MM.1S (cell line): ENCODE measurements around the gene FAM20C.

Source experiments
- DNase-seq: peaks from one replicate; pipeline ENCODE4 v3.0.0-alpha.2; 2015
- H2AFZ ChIP-seq: fragments of 300-600 bp; sonication (generic); 2 replicates; pipeline ENCODE4 v1.6.0; 2016; ENCODE audit warnings: antibody characterized with exemption, low read length
- H3F3A ChIP-seq: fragments of 300-600 bp; sonication (generic); 2 replicates; pipeline ENCODE4 v1.6.1; 2016; ENCODE audit warnings: mild to moderate bottlenecking, antibody characterized with exemption, low read length, moderate library complexity, mixed read lengths; ENCODE audit not compliant: insufficient read depth
- H3K27ac ChIP-seq: fragments of 300-600 bp; sonication (generic); 2 replicates; pipeline ENCODE4 v1.5.1; 2016; ENCODE audit warnings: mild to moderate bottlenecking, low read length
- H3K27me3 ChIP-seq: fragments of 300-600 bp; sonication (generic); replicated peaks from 2 replicates; pipeline ENCODE4 v1.6.0; 2016; ENCODE audit warnings: low read length; ENCODE audit not compliant: insufficient read depth
- H3K36me3 ChIP-seq: fragments of 300-600 bp; sonication (generic); replicated peaks from 2 replicates; pipeline ENCODE4 v1.6.1; 2016; ENCODE audit warnings: mild to moderate bottlenecking, low read length, mixed read lengths; ENCODE audit not compliant: insufficient read depth
- H3K4me1 ChIP-seq: fragments of 300-600 bp; sonication (generic); 2 replicates; pipeline ENCODE4 v1.6.1; 2016; ENCODE audit warnings: low read length, mixed read lengths
- H3K4me2 ChIP-seq: fragments of 300-600 bp; sonication (generic); 2 replicates; pipeline ENCODE4 v1.6.0; 2016; ENCODE audit warnings: low read depth, low read length
- H3K4me3 ChIP-seq: fragments of 300-600 bp; sonication (generic); 2 replicates; pipeline ENCODE4 v1.5.1; 2016; ENCODE audit warnings: low read length, mixed read lengths
- H3K79me2 ChIP-seq: fragments of 300-600 bp; sonication (generic); 2 replicates; pipeline ENCODE4 v1.6.1; 2016; ENCODE audit warnings: mixed run types, low read length, mixed read lengths
- H3K9ac ChIP-seq: fragments of 300-600 bp; sonication (generic); 2 replicates; pipeline ENCODE4 v1.6.1; 2016; ENCODE audit warnings: low read length, mixed read lengths
- H3K9me2 ChIP-seq: fragments of 300-600 bp; sonication (generic); replicated peaks from 2 replicates; pipeline ENCODE4 v1.6.1; 2016; ENCODE audit warnings: mild to moderate bottlenecking, low read length, mixed read lengths; ENCODE audit not compliant: insufficient read depth
- H3K9me3 ChIP-seq: fragments of 300-600 bp; sonication (generic); replicated peaks from 2 replicates; pipeline ENCODE4 v1.6.1; 2016; ENCODE audit warnings: mild to moderate bottlenecking, low read length, mixed read lengths; ENCODE audit not compliant: insufficient read depth
- H4K20me1 ChIP-seq: fragments of 300-600 bp; sonication (generic); 2 replicates; pipeline ENCODE4 v1.6.1; 2016; ENCODE audit warnings: mild to moderate bottlenecking, low read length, moderate library complexity, mixed read lengths; ENCODE audit not compliant: insufficient read depth
- EZH2 ChIP-seq: fragments of 300-600 bp; sonication (generic); optimal IDR thresholded peaks from 2 replicates; pipeline ENCODE3; 2017; ENCODE audit warnings: low read depth, mild to moderate bottlenecking, antibody characterized with exemption, low read length, mixed read lengths
- EZH2phosphoT487 ChIP-seq: fragments of 300-600 bp; sonication (generic); IDR thresholded peaks from 2 replicates; pipeline ENCODE4 v1.6.1; 2018; ENCODE audit warnings: antibody characterized with exemption, low read length
- TF ChIP-seq, protein P1 (sequence below): fragments of 300-600 bp; sonication (generic); IDR thresholded peaks from 2 replicates; pipeline ENCODE4 v1.5.1; 2016; ENCODE audit warnings: antibody characterized with exemption, low read length, mixed read lengths

Gene FAM20C

DNA sequence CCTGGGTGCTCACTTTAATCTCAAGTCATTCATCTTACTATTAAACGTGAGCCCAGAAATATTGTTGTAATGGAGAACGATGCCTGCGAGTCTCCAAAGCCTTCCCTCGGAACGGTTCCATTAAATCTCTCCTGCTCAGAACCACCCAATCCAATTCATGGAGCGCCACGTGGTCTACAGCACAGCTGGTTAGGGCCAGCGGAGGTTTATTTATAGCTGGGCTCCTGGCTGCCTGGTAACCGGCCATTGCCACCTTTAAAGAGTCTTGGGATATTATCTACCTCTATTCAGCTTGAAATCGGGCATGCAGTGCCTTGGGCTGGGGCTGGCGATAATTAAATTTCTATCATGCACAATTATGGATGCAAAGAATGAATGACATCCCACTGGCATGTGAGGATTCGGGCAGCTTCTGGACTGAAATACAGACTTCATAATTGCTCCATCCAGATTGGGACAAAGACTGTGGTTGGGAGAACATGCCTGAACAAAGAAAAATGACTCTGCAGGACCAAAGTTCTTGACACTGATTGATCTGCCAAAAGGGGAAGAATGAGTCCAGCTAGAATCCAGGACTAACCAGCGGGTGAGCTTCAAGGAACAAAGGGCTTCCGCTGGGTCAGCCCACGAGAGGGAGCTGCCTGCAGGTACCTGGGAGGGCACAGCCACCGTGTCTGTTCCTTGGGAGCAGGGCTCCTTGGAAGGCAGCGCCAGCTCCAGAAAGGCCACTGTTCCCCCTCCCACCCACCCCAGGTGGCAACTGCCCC is 7.3 kb downstream of the FAM20C start:
- Histone ChIP-seq H2AFZ (no peak overlapping the region), H3K9ac (no peak overlapping the region), H3K36me3 (no peaks in the 10 kb centered on the region), H3K27me3 (no peaks in the 10 kb centered on the region), H3K4me3 (no peak overlapping the region), H3K27ac (no peak overlapping the region), H3F3A (no peaks in the 10 kb centered on the region), H3K4me2 (no peak overlapping the region), H3K79me2 (no peaks in the 10 kb centered on the region), H3K4me1 (no peaks in the 10 kb centered on the region), H4K20me1 (no peaks in the 10 kb centered on the region), H3K9me3 (no peaks in the 10 kb centered on the region), H3K9me2 (no peaks in the 10 kb centered on the region)
- DNase-seq: no peak
- TF ChIP-seq, protein P1, sequence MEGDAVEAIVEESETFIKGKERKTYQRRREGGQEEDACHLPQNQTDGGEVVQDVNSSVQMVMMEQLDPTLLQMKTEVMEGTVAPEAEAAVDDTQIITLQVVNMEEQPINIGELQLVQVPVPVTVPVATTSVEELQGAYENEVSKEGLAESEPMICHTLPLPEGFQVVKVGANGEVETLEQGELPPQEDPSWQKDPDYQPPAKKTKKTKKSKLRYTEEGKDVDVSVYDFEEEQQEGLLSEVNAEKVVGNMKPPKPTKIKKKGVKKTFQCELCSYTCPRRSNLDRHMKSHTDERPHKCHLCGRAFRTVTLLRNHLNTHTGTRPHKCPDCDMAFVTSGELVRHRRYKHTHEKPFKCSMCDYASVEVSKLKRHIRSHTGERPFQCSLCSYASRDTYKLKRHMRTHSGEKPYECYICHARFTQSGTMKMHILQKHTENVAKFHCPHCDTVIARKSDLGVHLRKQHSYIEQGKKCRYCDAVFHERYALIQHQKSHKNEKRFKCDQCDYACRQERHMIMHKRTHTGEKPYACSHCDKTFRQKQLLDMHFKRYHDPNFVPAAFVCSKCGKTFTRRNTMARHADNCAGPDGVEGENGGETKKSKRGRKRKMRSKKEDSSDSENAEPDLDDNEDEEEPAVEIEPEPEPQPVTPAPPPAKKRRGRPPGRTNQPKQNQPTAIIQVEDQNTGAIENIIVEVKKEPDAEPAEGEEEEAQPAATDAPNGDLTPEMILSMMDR: no peak
- TF ChIP-seq EZH2: no peak
- TF ChIP-seq EZH2phosphoT487: no peak

DNA sequence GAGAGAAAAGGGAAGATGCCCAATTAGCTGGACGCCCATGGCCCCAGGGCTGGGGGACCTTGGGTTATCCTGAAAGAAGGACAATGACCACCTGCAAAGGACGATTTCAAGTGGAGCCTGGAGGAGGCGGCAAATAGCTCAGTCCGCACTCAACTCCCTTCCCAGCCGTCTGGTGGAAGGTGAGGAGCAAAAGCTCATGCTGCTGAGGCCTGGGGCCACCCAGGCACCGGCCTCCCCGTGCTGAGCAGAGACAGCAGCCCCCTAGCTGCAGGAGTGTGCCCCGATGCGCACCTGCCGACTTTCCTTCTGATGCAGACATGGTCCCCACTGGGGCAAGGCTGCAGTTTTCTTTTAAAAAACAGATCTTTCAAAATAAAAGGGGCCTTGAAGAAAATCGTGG is 7.9 kb downstream of the FAM20C start:
- no peaks in the 10 kb centered on the region for H3F3A ChIP-seq
- no peaks in the 10 kb centered on the region for H3K36me3 ChIP-seq
- H3K79me2 ChIP-seq: no peaks in the 10 kb centered on the region
- no peaks in the 10 kb centered on the region for H4K20me1 ChIP-seq
- no peak for DNase-seq
- H3K9ac ChIP-seq: no peak overlapping the region
- H3K27me3 ChIP-seq: no peaks in the 10 kb centered on the region
- no peak overlapping the region for H3K27ac ChIP-seq
- no peaks in the 10 kb centered on the region for H3K4me1 ChIP-seq
- TF ChIP-seq, protein P1: no peak
- TF ChIP-seq EZH2phosphoT487: no peak
- no peak for TF ChIP-seq EZH2
- H2AFZ ChIP-seq: no peak overlapping the region
- no peaks in the 10 kb centered on the region for H3K9me3 ChIP-seq
- no peaks in the 10 kb centered on the region for H3K9me2 ChIP-seq
- H3K4me3 ChIP-seq: no peak overlapping the region
- H3K4me2 ChIP-seq: no peak overlapping the region

DNA sequence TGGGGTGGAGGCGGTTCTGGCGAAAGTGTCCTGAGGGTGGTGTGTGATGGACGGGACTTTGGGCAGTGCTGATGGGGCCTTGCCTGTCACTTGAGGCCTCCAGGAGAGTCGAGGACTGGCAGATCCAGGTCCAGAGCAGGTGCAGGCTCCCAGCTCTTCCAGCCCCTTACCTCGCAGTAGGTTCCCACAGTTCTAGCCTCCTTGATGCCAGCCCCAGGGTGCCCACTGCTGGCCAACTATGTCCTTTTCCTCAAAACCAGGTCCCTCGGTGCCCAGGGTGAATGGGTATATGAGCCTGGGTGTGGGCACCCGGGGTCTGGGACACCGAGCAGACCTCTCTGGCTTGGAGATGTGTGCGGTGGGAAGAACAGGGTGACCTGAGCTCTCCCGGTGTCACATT is 8.3 kb downstream of the FAM20C start:
- no peak for TF ChIP-seq EZH2
- no peak for TF ChIP-seq EZH2phosphoT487
- TF ChIP-seq, protein P1: no peak
- Histone ChIP-seq H3K9ac (no peak overlapping the region), H3K9me2 (no peaks in the 10 kb centered on the region), H3K27ac (no peak overlapping the region), H2AFZ (no peak overlapping the region), H3K36me3 (no peaks in the 10 kb centered on the region), H3K79me2 (no peaks in the 10 kb centered on the region), H3F3A (no peaks in the 10 kb centered on the region), H3K4me3 (no peak overlapping the region), H3K4me2 (no peak overlapping the region), H4K20me1 (no peaks in the 10 kb centered on the region), H3K4me1 (no peaks in the 10 kb centered on the region), H3K9me3 (no peaks in the 10 kb centered on the region), H3K27me3 (no peaks in the 10 kb centered on the region)
- DNase-seq: no peak
